Prostate gland (tissue), 1 donor: ENCODE data around the gene LFNG.

Source experiments
- POLR2A ChIP-seq: fragments of 450-650 bp; IDR thresholded peaks from one replicate; pipeline ENCODE4 v1.6.1; 2016; ENCODE audit warnings: antibody characterized with exemption, mild to moderate bottlenecking
- POLR2AphosphoS5 ChIP-seq: sonication (generic); formaldehyde crosslinking; IDR thresholded peaks from one replicate; pipeline ENCODE4 v1.6.1; 2017; ENCODE audit warnings: antibody characterized with exemption

DNA sequence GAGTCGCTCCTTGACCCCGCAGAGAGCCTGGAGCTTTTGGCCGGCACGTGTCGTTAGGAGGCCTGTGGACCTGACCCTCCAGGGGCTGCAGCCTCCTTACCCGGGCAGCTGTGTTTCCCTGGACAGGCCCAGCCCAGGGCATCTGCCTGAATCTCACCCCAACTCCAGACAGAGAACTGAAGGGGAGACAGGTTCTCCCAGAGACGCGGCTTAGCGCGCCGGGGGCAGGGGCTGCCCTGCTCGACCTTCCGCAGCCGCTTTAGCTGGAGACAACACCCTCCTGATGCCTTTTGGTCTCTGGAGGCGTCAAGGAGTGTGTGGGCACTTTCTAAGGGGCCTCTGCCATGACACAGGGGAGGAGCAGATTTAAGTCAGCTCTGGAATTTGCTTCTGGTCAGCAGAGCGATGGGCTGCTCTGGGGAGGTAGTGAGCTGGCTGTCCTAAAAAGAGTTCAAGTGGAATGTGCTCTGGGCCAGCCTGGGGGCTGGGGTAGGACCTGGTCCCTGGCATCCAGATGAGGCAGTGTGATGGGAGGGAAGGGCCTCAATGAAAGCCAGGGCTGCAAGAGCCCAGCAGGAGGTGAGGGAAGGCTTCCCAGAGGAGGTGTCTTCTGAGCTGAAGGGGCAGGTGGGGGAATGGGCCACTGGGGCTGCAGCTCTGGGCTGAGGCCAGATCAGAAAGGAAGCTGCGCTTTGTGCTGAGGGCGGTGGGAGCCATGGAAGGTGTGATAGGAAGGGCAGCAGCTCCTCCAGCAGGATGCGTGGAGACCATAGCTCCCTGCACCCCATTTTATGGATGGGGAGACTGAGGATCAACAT is 49.2 kb upstream of the LFNG start:
- TF ChIP-seq POLR2AphosphoS5 (no peak), POLR2A (no peak)
